ENCODE data around the gene ZGLP1.

ZGLP1 gene

GRCh38 chr19:10325732-10326131 lies 16.1 kb upstream of the ZGLP1 start:
- DNase-seq = no peak

- no peak for DNase-seq
Measured at GRCh38 chr19:10321874-10322835, 12.5 kb upstream of the ZGLP1 start.

GRCh38 chr19:10321417-10321797 lies 11.8 kb upstream of the ZGLP1 start:
- no peak for DNase-seq

GRCh38 chr19:10320602-10321416 lies 11.2 kb upstream of the ZGLP1 start:
- DNase-seq = no peak

GRCh38 chr19:10318807-10319682 lies 9.4 kb upstream of the ZGLP1 start:
- no peak for DNase-seq

GRCh38 chr19:10317857-10318462 lies 8.3 kb upstream of the ZGLP1 start:
- no peak for DNase-seq

GRCh38 chr19:10317045-10317856 lies 7.6 kb upstream of the ZGLP1 start:
- DNase-seq = no peak

GRCh38 chr19:10316229-10317044 lies 6.8 kb upstream of the ZGLP1 start:
- no peak for DNase-seq

GRCh38 chr19:10315335-10316214 lies 6.0 kb upstream of the ZGLP1 start, which contains the start of gene FDX2:
Gene FDX2, minus strand, starts transcription at chr19:10316015. Its CDS starts 19 bp downstream, at chr19:10315996.
- peak in 1 of 2 donors; percentile 77 for DNase-seq

- no peak for DNase-seq
Measured at GRCh38 chr19:10306327-10306726, 3.3 kb downstream of the ZGLP1 start.

- peak; percentile 34 to 81 for DNase-seq
Measured at GRCh38 chr19:10305139-10305806, 4.3 kb downstream of the ZGLP1 start.

GRCh38 chr19:10299545-10300458 lies 9.8 kb downstream of the ZGLP1 start:
- peak in 1 of 2 donors; percentile 78 for DNase-seq

- no peak for DNase-seq
Measured at GRCh38 chr19:10295847-10296591, 13.6 kb downstream of the ZGLP1 start.

- DNase-seq = no peak
Measured at GRCh38 chr19:10295305-10295846, 14.2 kb downstream of the ZGLP1 start.

- DNase-seq = no peak
Measured at GRCh38 chr19:10294368-10294697, 15.3 kb downstream of the ZGLP1 start.

- DNase-seq = no peak
Measured at GRCh38 chr19:10293637-10294367, 15.8 kb downstream of the ZGLP1 start.

All from bone marrow (tissue), 2 donors.